Left lobe of liver (tissue), 2 donors: Measurements from ENCODE around the gene IFITM2. TPM values are rescaled to one million over a fixed set of nuclear protein-coding genes. Genes with fewer than 3 reads are reported as not detected.
A peak's percentile ranks its signal among the peaks of the same experiment; 100 is the strongest.
"Not testable (repeated sequence)": the region's sequence is repeated elsewhere in the genome, so short reads cannot be mapped to it uniquely, and the experiment has no call there.

ENCODE experiments used
- ATAC-seq: fragments of 200-7000 bp; cut with Tn5 transposase; one replicate; pipeline ENCODE4 v1.9.1; 2020; ENCODE audit warnings: mild to moderate bottlenecking, moderate library complexity
- DNase-seq: peaks from one replicate; pipeline ENCODE4 v3.0.0-alpha.2; 2020; ENCODE audit warnings: low spot score
- total RNA-seq: library from RNA; stranded (reverse); gene quantifications from one replicate; pipeline ENCODE4 v1.2.1, GENCODE V29; 2021
- donor health status: DM: no; HTN: no; CAD: no; lungs with moderate emphysema.
- donor health status: DM: no; HTN: yes; CAD: no.

The IFITM2 gene
- total RNA-seq, 1 donor from 2014 or later = 354 TPM

- DNase-seq = no peak
- ATAC-seq = peak; percentile 44
Observed at GRCh38 chr11:335779-336658, 28.4 kb downstream of the IFITM2 start.

GRCh38 chr11:336659-337198, 29.1 kb downstream of the IFITM2 start:
- ATAC-seq (no peak), DNase-seq (no peak)

GRCh38 chr11:337711-338110, 30.1 kb downstream of the IFITM2 start:
- DNase-seq = no peak
- no peak for ATAC-seq

- ATAC-seq (no peak), DNase-seq (no peak)
Observed at GRCh38 chr11:339963-340362, 32.3 kb downstream of the IFITM2 start.

- DNase-seq = no peak
- no peak for ATAC-seq
Observed at GRCh38 chr11:340539-341512, 33.2 kb downstream of the IFITM2 start.

- no peak for ATAC-seq
Observed at GRCh38 chr11:342328-342727, 34.7 kb downstream of the IFITM2 start.

GRCh38 chr11:344836-345578, 37.4 kb downstream of the IFITM2 start:
- ATAC-seq (no peak), DNase-seq (no peak)

More at GRCh38 chr11:342328-342727, 34.7 kb downstream of the IFITM2 start:
- DNase-seq = no peak

- DNase-seq (no peak), ATAC-seq (no peak)
Observed at GRCh38 chr11:346529-346928, 38.9 kb downstream of the IFITM2 start.

GRCh38 chr11:349270-349954, 41.8 kb downstream of the IFITM2 start:
- not testable (repeated sequence) for DNase-seq

GRCh38 chr11:350033-350722, 42.6 kb downstream of the IFITM2 start:
- not testable (repeated sequence) for DNase-seq, ATAC-seq

More at GRCh38 chr11:349270-349954, 41.8 kb downstream of the IFITM2 start:
- ATAC-seq = not testable (repeated sequence)

GRCh38 chr11:350723-351255, 43.2 kb downstream of the IFITM2 start:
- no peak for DNase-seq
- ATAC-seq = no peak

GRCh38 chr11:351411-351810, 43.8 kb downstream of the IFITM2 start:
- no peak for ATAC-seq

GRCh38 chr11:352456-353031, 44.9 kb downstream of the IFITM2 start:
- DNase-seq (no peak), ATAC-seq (no peak)

More at GRCh38 chr11:351411-351810, 43.8 kb downstream of the IFITM2 start:
- DNase-seq = no peak

GRCh38 chr11:353179-353873, 45.7 kb downstream of the IFITM2 start:
- peak; percentile 72 for ATAC-seq
- DNase-seq = peak; percentile 96

GRCh38 chr11:355581-356458, 48.2 kb downstream of the IFITM2 start:
- peak; percentile 98 for DNase-seq
- peak; percentile 75 for ATAC-seq

- ATAC-seq = no peak
- no peak for DNase-seq
Observed at GRCh38 chr11:356610-357009, 49.0 kb downstream of the IFITM2 start.

GRCh38 chr11:357582-357981, 50.0 kb downstream of the IFITM2 start:
- ATAC-seq = no peak
- no peak for DNase-seq
